ENCODE results near the gene LPAR5.
A peak's percentile ranks its signal among the peaks of the same experiment; 100 is the strongest.

Gene LPAR5

GRCh38 chr12:6606331-6607131 lies 29.2 kb downstream of the LPAR5 start:
- Histone ChIP-seq H3K4me2 (ENCODE audit: low read length) (peak overlapping the region; percentile 98), H3K79me2 (ENCODE audit: low read length) (peaks cover 46% of the 10 kb centered on the region), H3K27me3 (ENCODE audit: low read depth, low read length) (no peaks in the 10 kb centered on the region), H3K9ac (ENCODE audit: low read length) (peak overlapping the region; percentile 92), H4K20me1 (ENCODE audit: insufficient read depth, low read length) (peaks cover 28% of the 10 kb centered on the region), H3K27ac (ENCODE audit: low read length) (peak overlapping the region; percentile 55), H2AFZ (ENCODE audit: low read depth, low read length) (no peak overlapping the region), H3K4me3 (ENCODE audit: low read length) (peak overlapping the region; percentile 95), H3K36me3 (replicated peaks; ENCODE audit: low read depth, low read length) (peaks cover 41% of the 10 kb centered on the region), H3K4me1 (ENCODE audit: low read length) (peaks cover 26% of the 10 kb centered on the region), H3K9me3 (ENCODE audit: insufficient read depth, low read length) (no peaks in the 10 kb centered on the region)
- no peak for TF ChIP-seq EZH2phosphoT487 (IDR thresholded peaks at IDR 0.05; ENCODE audit: low read depth)
- TF ChIP-seq CTCF (IDR thresholded peaks at IDR 0.05; ENCODE audit: low read depth, low read length), result no peak

GRCh38 chr12:6605421-6606330 lies 30.1 kb downstream of the LPAR5 start:
- Histone ChIP-seq H2AFZ (ENCODE audit: low read depth, low read length) (no peak overlapping the region), H3K9ac (ENCODE audit: low read length) (peak overlapping the region; percentile 92), H3K27me3 (ENCODE audit: low read depth, low read length) (no peaks in the 10 kb centered on the region), H3K36me3 (replicated peaks; ENCODE audit: low read depth, low read length) (peaks cover 50% of the 10 kb centered on the region), H3K4me2 (ENCODE audit: low read length) (peak overlapping the region; percentile 98), H3K79me2 (ENCODE audit: low read length) (peaks cover 46% of the 10 kb centered on the region), H3K4me3 (ENCODE audit: low read length) (peak overlapping the region; percentile 95), H3K27ac (ENCODE audit: low read length) (peak overlapping the region; percentile 55), H4K20me1 (ENCODE audit: insufficient read depth, low read length) (peaks cover 28% of the 10 kb centered on the region), H3K4me1 (ENCODE audit: low read length) (peaks cover 26% of the 10 kb centered on the region), H3K9me3 (ENCODE audit: insufficient read depth, low read length) (no peaks in the 10 kb centered on the region)
- TF ChIP-seq CTCF (IDR thresholded peaks at IDR 0.05; ENCODE audit: low read depth, low read length), result peak; percentile 8; the same call in 1 of the 2 replicates
- no peak for TF ChIP-seq EZH2phosphoT487 (IDR thresholded peaks at IDR 0.05; ENCODE audit: low read depth)

- H3K36me3 ChIP-seq (replicated peaks; ENCODE audit: low read depth, low read length), result peaks cover 62% of the 10 kb centered on the region
- H3K79me2 ChIP-seq (ENCODE audit: low read length), result peaks cover 46% of the 10 kb centered on the region
- H3K27me3 ChIP-seq (ENCODE audit: low read depth, low read length), result no peaks in the 10 kb centered on the region
- no peaks in the 10 kb centered on the region for H3K9me3 ChIP-seq (ENCODE audit: insufficient read depth, low read length)
- peak overlapping the region; percentile 98 for H3K4me2 ChIP-seq (ENCODE audit: low read length)
- peak overlapping the region; percentile 92 for H3K9ac ChIP-seq (ENCODE audit: low read length)
- no peak overlapping the region for H2AFZ ChIP-seq (ENCODE audit: low read depth, low read length)
- TF ChIP-seq CTCF (IDR thresholded peaks at IDR 0.05; ENCODE audit: low read depth, low read length) (no peak), EZH2phosphoT487 (IDR thresholded peaks at IDR 0.05; ENCODE audit: low read depth) (no peak)
- peaks cover 28% of the 10 kb centered on the region for H4K20me1 ChIP-seq (ENCODE audit: insufficient read depth, low read length)
- H3K4me1 ChIP-seq (ENCODE audit: low read length), result peaks cover 26% of the 10 kb centered on the region
- peak overlapping the region; percentile 95 for H3K4me3 ChIP-seq (ENCODE audit: low read length)
- H3K27ac ChIP-seq (ENCODE audit: low read length), result no peak overlapping the region
Measured at GRCh38 chr12:6604259-6605029, 31.3 kb downstream of the LPAR5 start.

Data from OCI-LY3 (cell line).